Panc1 (cell line): ENCODE results near the gene CACNA1C.

ENCODE experiments used
- CTCF ChIP-seq: fragments of 450-650 bp; IDR thresholded peaks from 2 replicates; pipeline ENCODE4 v1.5.1; 2017; ENCODE audit warnings: mild to moderate bottlenecking
- REST ChIP-seq, 2 experiments: IDR thresholded peaks; 2 replicates each; pipeline ENCODE4 v1.6.1; 2011 to 2012; ENCODE audit warnings: low read depth in 2 of 2, control low read depth in 1 of 2, low read length in 1 of 2, mild to moderate bottlenecking in 1 of 2, moderate library complexity in 1 of 2; ENCODE audit not compliant: insufficient read depth in 1 of 2

GRCh38 chr12:2528001-2528400 lies 475.2 kb downstream of the CACNA1C start:
- TF ChIP-seq REST (IDR thresholded peaks at IDR 0.05; ENCODE audit: insufficient read depth in 1 of 2, low read depth in 2 of 2, low read length in 1 of 2) = no peak
- no peak for TF ChIP-seq CTCF
